ENCODE data around the gene PTPRN2. TPM values are rescaled to one million over a fixed set of nuclear protein-coding genes. Genes with fewer than 3 reads are reported as not detected.

The PTPRN2 gene
- total and polyA plus RNA-seq, 2 of the 8 experiments (the other 6 are each of a cell fraction or from before 2014, with no cell fraction given) = 2.6 to 4.5 TPM

DNA sequence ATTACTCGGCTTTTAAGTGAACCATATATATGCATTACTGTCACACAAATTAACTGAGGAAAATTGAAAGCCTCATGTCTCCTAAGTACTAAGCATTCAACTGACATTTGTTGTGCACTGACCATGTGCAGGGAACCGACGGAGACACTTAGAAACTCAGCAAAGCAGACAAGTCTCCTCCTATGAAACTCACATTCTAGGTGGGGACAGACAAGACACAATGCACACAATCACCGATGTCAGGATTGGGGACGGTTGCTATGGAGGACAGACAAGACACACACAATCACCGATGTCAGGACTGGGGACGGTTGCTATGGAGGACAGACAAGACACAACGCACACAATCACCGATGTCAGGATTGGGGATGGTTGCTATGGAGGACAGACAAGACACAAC lies 134.0 kb downstream of the PTPRN2 start:
- no peak overlapping the region for H3K14ac ChIP-seq (ENCODE audit: insufficient read length)
- WGBS, 2 experiments (ENCODE audit: extremely low coverage in 1 of 2, insufficient coverage in 1 of 2, insufficient read length in 1 of 2, insufficient replicate concordance in 2 of 2, low coverage in 1 of 2, low lambda C conversion rate in 2 of 2, missing lambda C conversion rate in 1 of 2) = 87% methylated on average over 7 of the region's 9 CpGs; no CpG with 5 or more reads in 1 of the 2 experiments
- no peak overlapping the region for H3K4ac ChIP-seq (replicated peaks; ENCODE audit: insufficient read length, low read depth, low read length)
- TF ChIP-seq, protein P1, sequence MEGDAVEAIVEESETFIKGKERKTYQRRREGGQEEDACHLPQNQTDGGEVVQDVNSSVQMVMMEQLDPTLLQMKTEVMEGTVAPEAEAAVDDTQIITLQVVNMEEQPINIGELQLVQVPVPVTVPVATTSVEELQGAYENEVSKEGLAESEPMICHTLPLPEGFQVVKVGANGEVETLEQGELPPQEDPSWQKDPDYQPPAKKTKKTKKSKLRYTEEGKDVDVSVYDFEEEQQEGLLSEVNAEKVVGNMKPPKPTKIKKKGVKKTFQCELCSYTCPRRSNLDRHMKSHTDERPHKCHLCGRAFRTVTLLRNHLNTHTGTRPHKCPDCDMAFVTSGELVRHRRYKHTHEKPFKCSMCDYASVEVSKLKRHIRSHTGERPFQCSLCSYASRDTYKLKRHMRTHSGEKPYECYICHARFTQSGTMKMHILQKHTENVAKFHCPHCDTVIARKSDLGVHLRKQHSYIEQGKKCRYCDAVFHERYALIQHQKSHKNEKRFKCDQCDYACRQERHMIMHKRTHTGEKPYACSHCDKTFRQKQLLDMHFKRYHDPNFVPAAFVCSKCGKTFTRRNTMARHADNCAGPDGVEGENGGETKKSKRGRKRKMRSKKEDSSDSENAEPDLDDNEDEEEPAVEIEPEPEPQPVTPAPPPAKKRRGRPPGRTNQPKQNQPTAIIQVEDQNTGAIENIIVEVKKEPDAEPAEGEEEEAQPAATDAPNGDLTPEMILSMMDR (IDR thresholded peaks at IDR 0.05; ENCODE audit: control extremely low read depth in 1 of 3, insufficient read depth in 1 of 3, low read depth in 1 of 3, low read length in 3 of 3) = no peak
- TF ChIP-seq ZNF274 (IDR thresholded peaks at IDR 0.05; ENCODE audit: borderline replicate concordance, extremely low read depth, low read length) (no peak), RBBP5 (IDR thresholded peaks at IDR 0.05; ENCODE audit: borderline replicate concordance, low read depth, low read length) (no peak), BACH1 (IDR thresholded peaks at IDR 0.05; ENCODE audit: low read length) (no peak), TBP (IDR thresholded peaks at IDR 0.05; ENCODE audit: low read depth, low read length) (no peak), BCL11A (IDR thresholded peaks at IDR 0.05; ENCODE audit: low read depth in 2 of 2, low read length in 2 of 2) (no peak), SUZ12 (IDR thresholded peaks at IDR 0.05; ENCODE audit: low read length) (no peak), SP4 (IDR thresholded peaks at IDR 0.05; ENCODE audit: low read length) (no peak), NANOG (IDR thresholded peaks at IDR 0.05; ENCODE audit: insufficient read depth, low read depth, low read length, poor library complexity, severe bottlenecking) (no peak), CTBP2 (IDR thresholded peaks at IDR 0.05; ENCODE audit: borderline replicate concordance, insufficient read depth, insufficient read length, low read length) (no peak)
- TF ChIP-seq, protein P2, sequence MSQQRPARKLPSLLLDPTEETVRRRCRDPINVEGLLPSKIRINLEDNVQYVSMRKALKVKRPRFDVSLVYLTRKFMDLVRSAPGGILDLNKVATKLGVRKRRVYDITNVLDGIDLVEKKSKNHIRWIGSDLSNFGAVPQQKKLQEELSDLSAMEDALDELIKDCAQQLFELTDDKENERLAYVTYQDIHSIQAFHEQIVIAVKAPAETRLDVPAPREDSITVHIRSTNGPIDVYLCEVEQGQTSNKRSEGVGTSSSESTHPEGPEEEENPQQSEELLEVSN (IDR thresholded peaks at IDR 0.05) = no peak

More for the DNA sequence above, 134.0 kb downstream of the PTPRN2 start:
- H2BK12ac ChIP-seq (ENCODE audit: low read depth, low read length) = peak overlapping the region; percentile 9; the same call in 1 of the 2 replicates
- no peak overlapping the region for H3K4me3 ChIP-seq (ENCODE audit: extremely low read depth in 1 of 4, insufficient read depth in 2 of 4, low read depth in 3 of 4, low read length in 4 of 4)
- POLR2A ChIA-PET (ENCODE audit: partially characterized antibody) = no interaction called here
- no peak overlapping the region for H3K27ac ChIP-seq (ENCODE audit: low read depth, low read length)
- H3K56ac ChIP-seq (replicated peaks; ENCODE audit: insufficient read length, low read depth, low read length) = no peak overlapping the region
- no peak overlapping the region for H3K9ac ChIP-seq (replicated peaks in 1 of 4; ENCODE audit: extremely low read depth in 1 of 4, low read depth in 3 of 4, low read length in 3 of 4)
- H3K4me1 ChIP-seq (replicated peaks in 1 of 4; ENCODE audit: control insufficient read depth in 3 of 4, insufficient read depth in 4 of 4, low read length in 3 of 4) = peaks cover 0 to 5% (median 0%) of the 10 kb centered on the region in 4 experiments; a peak in 1 of 7 replicates
- CTCF ChIA-PET (ENCODE audit: partially characterized antibody) = no interaction called here
- no peak overlapping the region for H3K4me2 ChIP-seq (ENCODE audit: insufficient read depth in 1 of 2, low read depth in 2 of 2, low read length in 2 of 2)
- no peak overlapping the region for H4K91ac ChIP-seq (replicated peaks; ENCODE audit: insufficient read length, low read length)
- peaks cover 0 to 10% of the 10 kb centered on the region in 2 experiments; a peak in 1 of 4 replicates for H3K9me3 ChIP-seq (ENCODE audit: insufficient read depth in 2 of 2, low read depth in 1 of 2, low read length in 1 of 2)
- H2BK15ac ChIP-seq (ENCODE audit: low read length) = no peak overlapping the region
- H3K23me2 ChIP-seq (ENCODE audit: low read depth, low read length) = no peaks in the 10 kb centered on the region
- no peak overlapping the region for H2AFZ ChIP-seq (ENCODE audit: low read length)
- no peaks in the 10 kb centered on the region for H3K79me2 ChIP-seq (ENCODE audit: control insufficient read depth in 1 of 2, insufficient read depth in 2 of 2, low read length in 2 of 2)
- H4K8ac ChIP-seq (ENCODE audit: extremely low read depth, insufficient read depth, low read length) = no peak overlapping the region
- no peak overlapping the region for H3K18ac ChIP-seq (ENCODE audit: extremely low read depth, low read length)
- no peak overlapping the region for H2BK120ac ChIP-seq (replicated peaks; ENCODE audit: low read depth, low read length)
- DNase-seq (ENCODE audit: low read depth in 1 of 2, low spot score in 2 of 2) = no peak
- no peak overlapping the region for H2BK20ac ChIP-seq (ENCODE audit: low read length)
- no peaks in the 10 kb centered on the region for H3K36me3 ChIP-seq (ENCODE audit: control insufficient read depth in 2 of 4, insufficient read depth in 4 of 4, low read length in 3 of 4)
- no peak overlapping the region for H2AK5ac ChIP-seq (ENCODE audit: low read depth, low read length)
- FAIRE-seq = no peak
- no peak overlapping the region for H3K23ac ChIP-seq (ENCODE audit: insufficient read length)
- no peak overlapping the region for H2BK5ac ChIP-seq (ENCODE audit: low read depth, low read length)
- no peaks in the 10 kb centered on the region for H3K79me1 ChIP-seq (ENCODE audit: low read depth, low read length)
- no peaks in the 10 kb centered on the region; a peak in 1 of 7 replicates for H3K27me3 ChIP-seq (replicated peaks in 1 of 4; ENCODE audit: control insufficient read depth in 3 of 4, extremely low read depth in 1 of 4, insufficient read depth in 3 of 4, low read length in 3 of 4)
- no peaks in the 10 kb centered on the region for H4K20me1 ChIP-seq (replicated peaks in 1 of 2; ENCODE audit: control insufficient read depth in 1 of 2, insufficient read depth in 2 of 2, low read length in 2 of 2)
- no peak overlapping the region for H4K5ac ChIP-seq (ENCODE audit: insufficient read length, low read depth, low read length)

All from H1 (cell line).